GM12872 (cell line): ENCODE data around the gene DGCR8.

Source experiments
- TF ChIP-seq, protein P1 (sequence below): IDR thresholded peaks from 3 replicates; pipeline ENCODE4 v1.5.1; 2011; ENCODE audit warnings: low read depth, mild to moderate bottlenecking, low read length, moderate library complexity; ENCODE audit not compliant: insufficient read depth

DGCR8 gene

DNA sequence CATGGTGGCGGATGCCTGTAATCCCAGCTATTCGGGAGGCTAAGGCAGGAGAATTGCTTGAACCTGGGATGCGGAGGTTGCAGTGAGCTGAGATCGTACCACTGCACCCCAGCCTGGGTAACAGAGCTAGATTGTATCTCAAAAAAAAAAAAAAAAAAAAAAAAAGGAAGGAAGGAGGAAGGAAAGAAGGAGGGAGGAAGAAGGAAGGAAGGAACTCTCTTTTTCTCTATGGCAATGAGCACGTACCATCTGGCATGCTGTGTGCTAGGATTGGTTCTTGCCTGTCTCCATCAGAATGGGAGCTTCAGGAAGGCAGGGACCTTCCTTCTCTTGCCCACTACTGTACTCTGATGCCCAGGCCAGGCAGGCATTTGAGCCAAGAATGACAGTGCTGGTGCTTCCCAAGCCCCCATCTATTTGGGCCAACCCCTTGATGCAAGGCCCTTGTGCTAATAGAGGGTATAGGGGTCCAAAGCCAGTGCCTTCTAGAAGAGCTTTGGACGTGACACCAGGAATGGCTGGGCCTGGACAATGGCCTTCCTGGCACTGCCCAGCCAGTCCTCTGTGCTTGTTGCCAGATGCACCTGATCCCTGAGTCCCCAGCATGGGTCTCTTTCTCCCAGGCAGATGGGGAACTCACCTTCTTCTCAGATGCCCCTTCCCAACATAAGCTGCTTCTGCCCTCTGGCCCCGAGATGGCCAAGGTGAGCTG, 10.6 kb upstream of the DGCR8 start:
- TF ChIP-seq, protein P1, sequence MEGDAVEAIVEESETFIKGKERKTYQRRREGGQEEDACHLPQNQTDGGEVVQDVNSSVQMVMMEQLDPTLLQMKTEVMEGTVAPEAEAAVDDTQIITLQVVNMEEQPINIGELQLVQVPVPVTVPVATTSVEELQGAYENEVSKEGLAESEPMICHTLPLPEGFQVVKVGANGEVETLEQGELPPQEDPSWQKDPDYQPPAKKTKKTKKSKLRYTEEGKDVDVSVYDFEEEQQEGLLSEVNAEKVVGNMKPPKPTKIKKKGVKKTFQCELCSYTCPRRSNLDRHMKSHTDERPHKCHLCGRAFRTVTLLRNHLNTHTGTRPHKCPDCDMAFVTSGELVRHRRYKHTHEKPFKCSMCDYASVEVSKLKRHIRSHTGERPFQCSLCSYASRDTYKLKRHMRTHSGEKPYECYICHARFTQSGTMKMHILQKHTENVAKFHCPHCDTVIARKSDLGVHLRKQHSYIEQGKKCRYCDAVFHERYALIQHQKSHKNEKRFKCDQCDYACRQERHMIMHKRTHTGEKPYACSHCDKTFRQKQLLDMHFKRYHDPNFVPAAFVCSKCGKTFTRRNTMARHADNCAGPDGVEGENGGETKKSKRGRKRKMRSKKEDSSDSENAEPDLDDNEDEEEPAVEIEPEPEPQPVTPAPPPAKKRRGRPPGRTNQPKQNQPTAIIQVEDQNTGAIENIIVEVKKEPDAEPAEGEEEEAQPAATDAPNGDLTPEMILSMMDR: no peak

DNA sequence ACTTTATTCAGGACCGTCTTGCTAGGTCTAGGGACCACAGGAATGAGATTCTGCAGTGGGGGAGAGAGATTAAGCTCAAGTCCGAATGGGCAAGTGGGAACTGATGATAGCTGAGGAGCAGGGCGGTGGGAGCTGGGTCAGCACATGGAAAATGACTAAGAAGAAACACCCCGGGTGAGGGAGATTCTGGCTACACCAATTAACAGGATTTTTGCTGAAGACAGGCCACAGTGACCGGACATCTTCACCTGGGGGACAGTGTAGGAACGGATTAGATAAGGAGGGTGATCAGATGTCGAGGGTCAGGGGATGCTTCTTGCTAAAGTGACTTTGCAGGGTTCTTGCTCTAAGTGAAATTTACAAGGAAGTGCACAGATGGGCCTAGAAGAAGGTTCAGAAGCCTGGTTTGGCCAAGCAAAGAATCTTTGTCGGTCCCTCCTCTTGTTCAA, 8.5 kb upstream of the DGCR8 start:
- TF ChIP-seq, protein P1: no peak

DNA sequence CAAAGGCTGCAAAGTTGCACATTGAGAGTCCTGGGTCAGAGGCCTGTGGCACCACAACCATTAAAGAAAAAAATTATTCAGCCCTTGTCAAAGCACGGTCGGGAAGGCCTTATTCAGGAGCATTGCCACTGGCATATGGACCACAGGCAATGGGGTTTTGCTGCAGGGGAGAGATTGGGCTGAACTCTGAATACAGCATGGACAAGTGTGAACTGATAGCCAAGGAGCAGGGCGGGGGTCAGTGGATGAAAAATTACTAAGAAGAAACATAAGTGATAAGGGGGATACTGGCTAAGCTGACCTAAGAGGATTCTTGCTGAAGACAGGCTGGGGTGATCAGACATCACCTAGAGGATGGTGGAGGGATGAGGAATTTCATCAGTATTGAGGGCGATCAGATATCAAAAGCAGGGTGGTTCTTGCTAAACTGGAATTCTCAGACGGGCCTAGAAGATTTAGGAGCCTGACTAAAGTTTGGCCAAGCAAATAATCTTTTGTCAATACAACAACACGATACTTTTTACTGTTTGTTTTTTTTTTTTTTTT, 3.3 kb upstream of the DGCR8 start:
- TF ChIP-seq, protein P1: no peak

DNA sequence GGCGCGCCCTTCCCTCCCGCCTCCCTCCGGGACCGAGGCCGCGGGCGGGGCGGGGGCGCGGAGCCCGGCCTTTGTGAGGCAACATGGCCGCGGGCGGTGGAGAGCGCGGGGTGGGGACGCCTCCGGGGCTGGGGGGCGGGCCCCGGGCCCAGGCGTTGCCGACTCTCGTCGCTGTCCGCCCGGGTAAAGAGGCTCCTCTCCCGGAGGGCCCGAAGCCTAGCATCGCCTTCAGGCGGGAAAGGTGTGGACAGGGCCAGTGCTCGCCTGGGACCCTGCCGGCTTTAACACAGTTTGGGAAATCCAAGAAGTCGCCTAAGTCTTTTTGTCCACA, 369 bp downstream of the DGCR8 start:
- TF ChIP-seq, protein P1: no peak

DNA sequence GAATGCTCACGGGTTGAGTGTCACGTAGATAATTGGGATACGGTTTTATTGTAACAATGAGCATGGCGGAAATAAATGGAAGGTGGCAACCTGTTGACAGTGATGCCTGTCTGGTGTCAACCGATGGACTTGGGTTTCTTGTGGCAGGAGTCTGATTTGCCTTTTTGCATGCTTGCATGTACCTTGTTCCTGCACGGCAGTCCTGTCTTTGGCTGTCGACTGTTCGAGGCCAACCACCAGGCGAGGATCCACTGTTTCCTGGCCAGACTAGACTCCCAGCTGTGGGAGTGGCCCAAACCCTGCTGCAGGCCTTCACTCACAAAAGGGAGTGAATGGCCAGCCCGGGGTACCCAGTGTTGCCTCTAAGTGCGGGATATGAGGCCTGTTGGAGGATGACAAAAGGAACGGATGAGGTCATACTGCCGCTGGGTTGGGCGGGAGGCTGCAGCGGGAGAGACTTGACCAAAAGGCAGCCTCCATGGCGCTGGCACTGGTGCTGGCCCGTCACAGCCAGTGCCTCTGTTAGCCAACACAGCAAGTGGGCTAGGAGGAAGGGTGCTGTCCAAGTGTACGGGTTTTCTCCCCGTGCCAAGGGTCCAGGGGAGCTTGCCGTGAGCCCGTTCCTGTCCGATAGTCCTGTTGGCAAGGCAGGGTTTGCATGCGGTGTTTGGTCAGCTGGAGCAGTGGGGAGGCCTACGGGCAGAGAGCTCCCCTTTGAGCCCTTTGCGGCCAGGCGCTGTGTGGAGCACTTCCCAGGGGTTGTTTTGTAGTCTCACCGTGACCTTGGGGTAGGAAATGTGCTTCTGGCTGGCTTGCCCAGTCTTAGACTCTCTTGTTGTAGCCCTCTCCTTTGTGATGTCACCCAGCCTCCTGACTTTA, 974 bp downstream of the DGCR8 start:
- TF ChIP-seq, protein P1: no peak

DNA sequence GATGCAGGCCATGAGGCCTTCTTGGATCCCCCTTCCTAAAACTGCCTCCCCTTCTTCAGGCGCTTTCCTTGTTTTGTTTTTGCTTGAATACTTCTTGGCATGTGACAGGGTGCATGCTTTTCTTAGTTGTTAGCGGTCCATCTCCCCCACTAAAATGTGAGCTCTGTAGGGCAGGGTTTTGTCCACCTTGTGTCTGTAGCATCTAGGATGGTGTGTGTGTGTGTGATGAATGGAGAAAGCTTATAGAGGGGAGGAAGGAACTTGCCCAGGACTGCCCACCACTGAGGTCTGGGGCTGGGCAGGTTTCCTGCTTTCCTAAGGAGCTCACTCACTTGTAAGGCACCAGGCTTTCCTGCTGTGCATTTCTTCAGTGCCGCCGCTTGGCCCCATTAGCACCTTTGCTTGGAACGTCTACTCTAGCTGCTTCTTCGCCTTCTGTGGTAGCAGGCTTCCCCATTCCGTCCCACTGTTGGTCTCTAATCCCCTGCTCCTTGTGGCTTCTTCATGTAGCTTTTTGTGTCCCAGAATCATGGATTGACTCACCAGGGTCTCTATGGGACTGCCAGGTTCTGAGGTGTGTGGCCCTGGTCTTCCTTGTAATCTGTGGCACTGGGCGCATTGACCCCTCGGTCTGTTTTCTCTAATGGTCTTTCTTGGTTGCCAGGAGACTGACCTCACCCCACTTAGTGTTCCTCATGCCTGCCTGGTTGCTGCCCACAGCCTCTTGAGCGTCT, 3.3 kb downstream of the DGCR8 start:
- TF ChIP-seq, protein P1: no peak
